ENCODE results near the gene TIGD6. TPM values are rescaled to one million over a fixed set of nuclear protein-coding genes. Genes with fewer than 3 reads are reported as not detected.

Gene TIGD6
- total RNA-seq, 1 donor from 2014 or later: 4.2 TPM

DNA sequence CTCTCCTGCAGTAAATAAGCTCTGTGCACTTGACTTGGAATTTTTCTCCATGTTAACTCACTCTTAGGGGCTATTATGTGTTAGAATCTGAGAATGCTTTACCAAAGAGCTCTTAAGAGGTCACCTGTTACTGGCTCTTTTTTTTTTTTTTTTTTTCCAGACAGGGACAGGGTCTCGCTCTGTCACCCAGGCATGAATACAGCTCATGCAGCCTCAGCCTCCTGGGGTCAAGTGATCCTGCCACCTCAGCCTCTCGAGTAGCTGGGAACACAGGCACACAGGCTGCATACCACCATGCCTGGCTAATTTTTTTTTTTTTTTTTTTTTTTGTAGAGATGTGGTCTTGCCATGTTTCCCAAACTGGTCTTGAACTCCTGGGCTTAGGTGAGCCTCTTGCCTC lies 22.2 kb upstream of the TIGD6 start:
- ATAC-seq (ENCODE audit: low read depth): no peak
- TF ChIP-seq, protein P1, sequence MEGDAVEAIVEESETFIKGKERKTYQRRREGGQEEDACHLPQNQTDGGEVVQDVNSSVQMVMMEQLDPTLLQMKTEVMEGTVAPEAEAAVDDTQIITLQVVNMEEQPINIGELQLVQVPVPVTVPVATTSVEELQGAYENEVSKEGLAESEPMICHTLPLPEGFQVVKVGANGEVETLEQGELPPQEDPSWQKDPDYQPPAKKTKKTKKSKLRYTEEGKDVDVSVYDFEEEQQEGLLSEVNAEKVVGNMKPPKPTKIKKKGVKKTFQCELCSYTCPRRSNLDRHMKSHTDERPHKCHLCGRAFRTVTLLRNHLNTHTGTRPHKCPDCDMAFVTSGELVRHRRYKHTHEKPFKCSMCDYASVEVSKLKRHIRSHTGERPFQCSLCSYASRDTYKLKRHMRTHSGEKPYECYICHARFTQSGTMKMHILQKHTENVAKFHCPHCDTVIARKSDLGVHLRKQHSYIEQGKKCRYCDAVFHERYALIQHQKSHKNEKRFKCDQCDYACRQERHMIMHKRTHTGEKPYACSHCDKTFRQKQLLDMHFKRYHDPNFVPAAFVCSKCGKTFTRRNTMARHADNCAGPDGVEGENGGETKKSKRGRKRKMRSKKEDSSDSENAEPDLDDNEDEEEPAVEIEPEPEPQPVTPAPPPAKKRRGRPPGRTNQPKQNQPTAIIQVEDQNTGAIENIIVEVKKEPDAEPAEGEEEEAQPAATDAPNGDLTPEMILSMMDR (IDR thresholded peaks at IDR 0.05): no peak
- Mint-ChIP-seq H3K4me1 (no peaks in the 10 kb centered on the region), H3K9me3 (no peaks in the 10 kb centered on the region), H3K27ac (no peak overlapping the region), H3K27me3 (no peaks in the 10 kb centered on the region), H3K36me3 (ENCODE audit: low read depth) (peaks cover 90% of the 10 kb centered on the region), H3K4me3 (no peak overlapping the region)
- DNase-seq: no peak
- ChIA-PET POLR2A (interaction anchor here (0.7 kb wide), 2 partner anchors 18 to 439 kb away, joined by 3 to 5 read pairs; no protein-coding TSS in a partner anchor), CTCF (no interaction called here)
- intact Hi-C loops (cut with micrococcal nuclease): no loop called here

DNA sequence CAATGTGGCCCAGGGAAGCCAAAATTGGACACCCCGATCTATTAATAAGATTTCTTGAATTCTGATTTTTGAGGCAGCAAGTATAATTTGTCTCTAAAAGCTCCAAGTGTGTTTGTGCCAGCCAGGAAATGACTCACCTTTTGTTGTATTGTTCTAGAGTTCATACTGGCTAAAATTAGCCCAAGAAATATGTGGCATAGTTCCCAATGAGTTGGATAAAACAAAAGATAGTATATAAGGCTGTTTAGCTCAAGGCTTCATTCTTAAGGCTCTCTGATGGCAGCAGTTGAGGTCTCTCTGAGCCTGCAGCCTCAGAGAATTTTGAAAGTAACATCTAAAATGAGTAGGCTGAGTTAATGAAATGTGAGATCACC lies 21.7 kb upstream of the TIGD6 start:
- no peaks in the 10 kb centered on the region for H3K9me3 Mint-ChIP-seq
- POLR2A ChIA-PET: interaction anchor here (0.7 kb wide), 1 partner anchor 440 kb away, joined by 3 read pairs; no protein-coding TSS in a partner anchor
- no peaks in the 10 kb centered on the region for H3K27me3 Mint-ChIP-seq
- no peaks in the 10 kb centered on the region for H3K4me1 Mint-ChIP-seq
- H3K4me3 Mint-ChIP-seq: no peak overlapping the region
- TF ChIP-seq, protein P1 (IDR thresholded peaks at IDR 0.05): no peak
- intact Hi-C loops (cut with micrococcal nuclease): no loop called here
- CTCF ChIA-PET: no interaction called here
- no peak for DNase-seq
- ATAC-seq (ENCODE audit: low read depth): no peak
- H3K27ac Mint-ChIP-seq: no peak overlapping the region
- peaks cover 91% of the 10 kb centered on the region for H3K36me3 Mint-ChIP-seq (ENCODE audit: low read depth)

GRCh38 chr5:150021491-150022157 lies 21.2 kb upstream of the TIGD6 start:
- intact Hi-C loops (cut with micrococcal nuclease): no loop called here
- ChIA-PET POLR2A (no interaction called here), CTCF (no interaction called here)
- Mint-ChIP-seq H3K4me3 (no peak overlapping the region), H3K36me3 (ENCODE audit: low read depth) (peaks cover 92% of the 10 kb centered on the region), H3K4me1 (no peaks in the 10 kb centered on the region), H3K27me3 (no peaks in the 10 kb centered on the region), H3K27ac (no peak overlapping the region), H3K9me3 (no peaks in the 10 kb centered on the region)
- no peak for ATAC-seq (ENCODE audit: low read depth)
- TF ChIP-seq, protein P1 (IDR thresholded peaks at IDR 0.05): no peak
- DNase-seq: no peak

DNA sequence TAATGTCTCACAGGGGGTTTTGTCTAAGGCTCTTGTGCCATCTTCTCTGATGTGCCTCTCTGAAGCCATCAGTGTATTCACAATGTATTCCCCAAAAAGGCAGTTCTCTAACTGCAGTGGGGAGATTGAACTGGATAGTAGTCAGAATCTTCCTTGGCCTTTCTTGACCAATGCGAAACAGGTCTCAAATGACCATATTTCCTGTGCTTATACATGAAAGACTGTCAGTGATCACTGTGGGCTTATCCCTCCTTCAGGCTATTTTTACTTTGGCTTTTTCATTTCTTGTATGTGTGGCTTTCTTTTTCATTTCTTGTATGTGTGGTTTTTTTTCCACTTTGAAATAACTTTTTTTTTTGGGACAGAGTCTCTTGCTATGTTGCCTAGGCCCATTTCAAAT lies 19.8 kb upstream of the TIGD6 start:
- CTCF ChIA-PET: no interaction called here
- POLR2A ChIA-PET: no interaction called here
- TF ChIP-seq, protein P1 (IDR thresholded peaks at IDR 0.05): no peak
- H3K27me3 Mint-ChIP-seq: no peaks in the 10 kb centered on the region
- no peak overlapping the region for H3K27ac Mint-ChIP-seq
- ATAC-seq (ENCODE audit: low read depth) (no peak), DNase-seq (no peak)
- intact Hi-C loops (cut with micrococcal nuclease): no loop called here
- H3K9me3 Mint-ChIP-seq: peaks cover 2% of the 10 kb centered on the region
- H3K4me1 Mint-ChIP-seq: no peaks in the 10 kb centered on the region
- no peak overlapping the region for H3K4me3 Mint-ChIP-seq
- H3K36me3 Mint-ChIP-seq (ENCODE audit: low read depth): peaks cover 90% of the 10 kb centered on the region

- ChIA-PET CTCF (no interaction called here), POLR2A (interaction anchor here (1.1 to 1.3 kb wide), 2 partner anchors 12 to 17 kb away, joined by 3 read pairs; partner anchors contain the start of genes HMGXB3 and TIGD6)
- intact Hi-C loops (cut with micrococcal nuclease): no loop called here
- Mint-ChIP-seq H3K9me3 (peaks cover 2% of the 10 kb centered on the region), H3K36me3 (ENCODE audit: low read depth) (peaks cover 93% of the 10 kb centered on the region), H3K4me3 (no peak overlapping the region), H3K27me3 (no peaks in the 10 kb centered on the region), H3K27ac (no peak overlapping the region), H3K4me1 (no peaks in the 10 kb centered on the region)
- TF ChIP-seq, protein P1 (IDR thresholded peaks at IDR 0.05): no peak
- DNase-seq (no peak), ATAC-seq (ENCODE audit: low read depth) (no peak)
Observed at GRCh38 chr5:150017226-150018005, 17.0 kb upstream of the TIGD6 start.
